C1 segment of cervical spinal cord (tissue), 14 donors: ENCODE data around the gene ARL2BP.
A peak's percentile ranks its signal among the peaks of the same experiment; 100 is the strongest.

ENCODE experiments used
- DNase-seq, 14 donors: peaks; one replicate each; lab custom pipeline; 2025; lab: John Stamatoyannopoulos, UW

The ARL2BP gene

GRCh38 chr16:57282510-57283213, 37.6 kb downstream of the ARL2BP start:
- no peak for DNase-seq

GRCh38 chr16:57283214-57283958, 38.3 kb downstream of the ARL2BP start:
- DNase-seq, result peak in 3 of 14 donors; percentile 43 to 57 (median 52)

DNA sequence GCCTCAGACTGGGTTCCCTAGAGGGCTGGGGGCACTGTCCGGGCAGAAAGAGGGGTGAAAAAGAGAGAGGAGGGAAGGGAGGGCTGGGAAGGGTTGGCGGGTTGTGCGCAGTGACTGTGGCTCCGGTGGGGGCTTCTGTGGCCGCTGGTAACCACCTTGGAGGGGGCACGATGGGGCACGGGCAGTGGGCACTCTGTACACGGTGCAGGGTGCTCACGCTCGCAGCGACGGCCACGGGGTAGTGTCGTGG, 38.8 kb downstream of the ARL2BP start:
- no peak for DNase-seq

DNA sequence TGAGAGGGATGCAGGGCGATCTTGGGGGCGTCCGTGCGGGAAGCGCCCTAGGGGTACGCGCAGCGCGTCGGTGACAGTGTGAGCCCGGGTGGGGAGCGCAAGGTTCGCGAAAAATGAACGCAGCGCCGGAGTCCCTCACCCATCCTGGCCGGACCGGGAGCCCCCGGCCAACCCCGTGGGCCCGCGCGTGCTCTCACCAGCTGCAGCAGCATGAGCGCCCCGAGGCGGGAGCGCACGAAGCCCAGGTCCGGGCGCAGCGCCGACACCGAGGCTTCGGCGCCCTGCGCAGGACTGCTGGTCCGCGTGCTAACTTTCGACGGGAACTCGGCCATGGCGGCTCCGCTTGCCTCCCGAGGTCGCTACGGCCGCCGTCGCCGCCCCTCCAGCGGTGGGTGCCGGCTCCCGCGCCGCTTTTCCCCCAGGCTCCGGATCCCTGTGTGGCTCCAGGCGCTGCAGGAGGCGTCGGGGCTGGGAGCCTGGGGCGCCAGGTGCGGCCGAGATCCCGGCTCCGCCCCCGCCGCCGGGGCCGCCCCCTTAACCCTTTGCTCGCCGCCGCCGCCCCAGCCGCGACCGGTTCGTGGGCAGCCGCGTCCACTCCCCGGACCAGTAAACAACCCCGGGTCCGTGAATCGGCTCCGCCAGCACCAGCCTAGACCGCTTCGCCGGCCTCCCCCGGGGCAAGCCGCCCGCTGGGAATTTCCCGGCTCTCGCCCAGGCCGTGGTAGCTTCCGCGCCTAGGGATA, 39.3 kb downstream of the ARL2BP start, which contains the start of gene PLLP:
Gene PLLP, minus strand, starts transcription at position 464 of the 743 bp plus-strand sequence. Its CDS starts 132 bp downstream, at position 332.
- peak in 6 of 14 donors; percentile 25 to 65 (median 62) for DNase-seq

DNA sequence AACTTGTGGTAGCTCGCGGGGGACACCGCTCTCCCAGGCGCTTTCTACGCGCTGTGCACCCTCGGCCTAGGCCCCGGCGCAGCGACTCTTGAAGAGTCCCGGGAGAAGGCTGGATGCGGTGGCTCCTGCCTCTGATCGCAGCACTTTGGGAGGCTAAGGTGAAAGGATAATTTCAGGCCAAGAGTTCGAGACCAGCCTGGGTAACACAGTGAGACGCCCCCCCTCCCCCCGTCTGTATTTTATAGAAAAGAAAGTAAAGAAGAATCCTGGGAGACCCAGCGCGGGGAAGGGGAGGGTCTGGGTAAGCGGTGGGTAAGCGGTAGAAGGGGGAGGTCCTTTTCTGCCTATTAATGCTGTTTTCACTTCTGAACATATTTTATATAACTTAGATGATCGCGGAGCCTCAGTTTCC, 39.9 kb downstream of the ARL2BP start:
- DNase-seq, result no peak

- DNase-seq, result no peak
Measured at GRCh38 chr16:57285379-57285778, 40.3 kb downstream of the ARL2BP start.

GRCh38 chr16:57289391-57290257, 44.6 kb downstream of the ARL2BP start:
- DNase-seq, result peak in 4 of 14 donors; percentile 33 to 67 (median 42)

GRCh38 chr16:57297856-57298255, 52.8 kb downstream of the ARL2BP start:
- DNase-seq, result no peak

GRCh38 chr16:57299009-57299718, 54.1 kb downstream of the ARL2BP start:
- DNase-seq, result peak in 1 of 14 donors; percentile 68

- DNase-seq, result peak in 12 of 14 donors; percentile 57 to 90 (median 81)
Measured at GRCh38 chr16:57299719-57300386, 54.8 kb downstream of the ARL2BP start.

DNA sequence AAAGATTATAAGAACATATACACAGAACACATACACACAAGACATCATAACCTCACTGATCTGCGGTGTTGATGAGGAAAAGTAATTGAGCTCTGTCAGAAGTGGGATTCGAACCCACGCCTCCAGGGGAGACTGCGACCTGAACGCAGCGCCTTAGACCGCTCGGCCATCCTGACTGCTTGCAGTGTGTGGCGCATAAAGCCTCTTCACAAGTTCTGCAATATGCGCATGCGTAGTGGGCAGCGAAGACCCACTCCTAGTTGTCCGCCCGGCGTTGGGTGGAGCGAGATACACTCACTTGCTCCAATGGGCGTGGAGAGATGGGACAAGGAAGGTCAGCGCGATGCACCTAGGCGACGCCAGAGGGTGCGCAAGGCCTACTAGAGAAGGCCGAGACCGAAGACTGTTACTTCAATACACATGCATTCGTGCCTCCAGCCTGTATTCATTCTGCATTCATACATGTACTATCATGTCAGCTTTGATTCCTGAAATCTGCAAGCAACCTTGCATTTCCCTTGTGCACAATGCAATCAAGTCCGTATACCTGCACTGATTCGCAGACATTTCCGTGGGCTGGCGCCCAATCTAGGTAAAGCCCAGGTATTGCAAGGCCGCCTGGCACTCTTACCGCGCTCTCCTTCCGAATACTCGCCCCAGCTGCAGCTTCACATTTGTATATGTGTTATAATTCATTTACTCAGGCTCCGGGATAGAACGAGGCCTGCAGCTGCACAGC, 55.5 kb downstream of the ARL2BP start:
- peak; percentile 77 to 100 (median 99) for DNase-seq

- no peak for DNase-seq
Measured at GRCh38 chr16:57301126-57301817, 56.2 kb downstream of the ARL2BP start.
